HG03460 (cell line): ENCODE data around the gene SRRM4.
"Not testable (repeated sequence)": the region's sequence is repeated elsewhere in the genome, so short reads cannot be mapped to it uniquely, and the experiment has no call there.

Experiments
- ATAC-seq: cut with Tn5 transposase; IDR thresholded peaks from one replicate; pipeline ENCODE4 v1.9.1; 2021; ENCODE audit not compliant: unreplicated experiment

SRRM4 gene

DNA sequence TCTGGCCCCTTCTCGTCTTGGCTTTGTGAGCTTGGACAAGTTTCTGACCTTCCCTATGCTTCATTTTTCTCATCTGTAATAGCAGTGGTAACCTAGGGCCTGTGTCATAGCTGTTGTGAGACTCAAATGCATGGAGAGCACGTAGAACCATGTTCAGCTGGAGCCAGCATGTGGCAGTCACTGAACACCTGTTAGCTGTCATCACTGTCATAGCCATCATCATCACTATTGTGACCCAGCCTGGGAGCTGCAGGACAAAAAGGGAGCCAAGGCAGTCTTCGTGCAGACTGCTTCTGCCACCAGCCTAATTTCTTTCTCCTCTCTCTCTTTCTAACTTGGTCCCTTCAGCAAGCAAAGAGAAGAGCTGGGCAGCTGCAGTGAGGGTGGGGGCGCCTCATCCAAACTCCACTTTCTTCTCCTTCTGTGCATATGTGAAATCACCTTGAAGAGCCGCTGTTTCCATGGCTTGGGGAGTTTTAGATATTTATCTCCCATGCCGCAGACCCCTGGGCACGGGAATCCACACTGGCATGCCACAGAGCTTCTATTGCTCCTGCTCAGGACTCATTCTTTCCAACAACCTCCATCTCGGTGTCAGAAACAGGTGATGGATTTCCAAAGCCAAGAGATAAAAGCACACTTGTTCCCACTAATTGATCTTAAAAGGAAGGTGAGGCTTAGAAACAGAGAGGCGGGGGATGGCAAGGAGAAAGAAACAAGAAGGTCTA lies 87.0 kb downstream of the SRRM4 start:
- ATAC-seq: no peak

- no peak for ATAC-seq
These were observed 87.9 kb downstream of the SRRM4 start for GRCh38 chr12:119069147-119069642.

DNA sequence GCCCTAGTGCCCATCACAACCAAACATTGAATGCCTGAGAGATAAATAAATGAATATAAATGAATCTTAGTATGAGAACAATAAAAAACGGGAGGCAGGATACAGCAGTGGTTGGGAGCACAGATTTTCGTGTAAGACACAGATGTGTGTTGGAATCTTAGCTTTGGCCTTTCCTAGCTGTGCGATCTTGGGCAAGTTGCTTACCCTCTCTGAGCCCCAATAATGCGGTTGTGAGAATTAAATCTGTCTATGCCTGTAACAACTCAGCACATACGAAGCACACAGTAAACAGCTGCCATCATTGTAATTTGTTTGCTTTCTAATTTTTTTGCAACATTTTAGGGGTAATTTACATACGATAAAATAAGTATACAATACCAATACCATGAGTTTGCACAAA lies 89.8 kb downstream of the SRRM4 start:
- no peak for ATAC-seq

DNA sequence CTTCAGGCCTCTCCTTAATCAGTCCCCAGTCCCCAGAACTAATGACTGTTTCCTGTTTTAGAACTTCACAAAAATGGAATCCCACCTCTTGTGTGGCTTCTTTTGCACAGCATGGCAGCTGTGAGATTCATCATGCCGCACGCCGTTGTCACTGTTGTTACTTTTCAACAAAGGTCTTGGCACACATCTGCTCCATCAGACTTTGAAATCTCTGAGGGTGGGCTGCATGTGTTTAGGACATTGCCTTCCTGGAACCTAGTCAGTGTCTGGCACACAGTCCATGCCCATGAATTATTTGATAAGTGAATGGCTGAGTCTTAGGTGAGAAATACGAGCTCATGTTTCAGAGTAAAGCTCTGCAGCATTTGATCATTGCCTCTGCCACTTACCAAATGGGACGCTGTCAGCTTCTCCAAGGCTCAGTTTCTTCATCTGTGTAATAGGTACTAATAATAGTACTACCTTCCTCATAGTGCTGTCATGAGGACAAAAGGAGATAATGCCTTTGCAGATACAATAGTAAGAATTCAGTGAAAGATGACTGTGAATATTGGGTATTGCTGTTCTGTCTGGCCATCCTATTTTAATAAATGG lies 90.4 kb downstream of the SRRM4 start:
- no peak for ATAC-seq

DNA sequence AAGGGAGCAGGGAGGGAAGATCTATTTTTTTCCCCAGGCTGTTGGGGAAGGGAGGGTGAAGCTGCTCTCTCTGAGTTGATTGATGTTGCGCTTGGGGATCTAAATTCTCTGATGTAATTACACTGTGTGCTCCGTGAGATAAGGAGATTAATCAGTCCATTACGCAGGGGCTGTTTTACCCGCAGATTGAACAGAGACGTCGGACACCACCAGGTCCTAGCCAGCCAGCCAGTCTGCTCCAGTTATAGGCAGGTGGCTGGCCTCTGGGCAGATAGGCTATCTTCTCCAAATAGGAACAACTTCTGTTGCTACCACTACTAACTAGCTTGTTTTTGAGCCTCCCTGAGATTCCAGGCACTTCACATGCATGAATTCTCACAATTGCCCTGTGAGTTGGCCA lies 91.1 kb downstream of the SRRM4 start:
- ATAC-seq: no peak

DNA sequence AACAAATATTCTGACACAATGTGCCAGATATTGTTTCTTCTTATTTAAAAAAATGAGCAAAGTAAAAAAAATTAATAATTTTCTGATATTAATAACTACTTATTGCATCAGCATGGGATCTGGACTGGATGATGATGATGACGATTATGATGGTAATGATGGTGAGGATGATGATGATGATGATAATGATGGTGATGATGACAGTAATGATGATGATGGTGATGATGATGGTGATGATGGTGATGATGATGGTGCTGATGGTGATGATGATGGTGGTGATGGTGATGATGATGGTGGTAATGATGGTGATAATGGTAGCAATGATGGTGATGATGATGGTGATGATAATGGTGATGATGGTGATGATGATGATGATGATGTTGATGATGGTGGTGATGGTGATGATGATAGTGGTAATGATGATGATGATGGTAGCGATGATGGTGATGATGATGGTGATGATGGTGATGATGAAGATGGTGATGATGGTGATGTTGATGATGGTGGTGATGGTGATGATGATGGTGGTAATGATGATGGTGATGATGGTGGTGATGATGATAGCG lies 94.0 kb downstream of the SRRM4 start:
- ATAC-seq: no peak

DNA sequence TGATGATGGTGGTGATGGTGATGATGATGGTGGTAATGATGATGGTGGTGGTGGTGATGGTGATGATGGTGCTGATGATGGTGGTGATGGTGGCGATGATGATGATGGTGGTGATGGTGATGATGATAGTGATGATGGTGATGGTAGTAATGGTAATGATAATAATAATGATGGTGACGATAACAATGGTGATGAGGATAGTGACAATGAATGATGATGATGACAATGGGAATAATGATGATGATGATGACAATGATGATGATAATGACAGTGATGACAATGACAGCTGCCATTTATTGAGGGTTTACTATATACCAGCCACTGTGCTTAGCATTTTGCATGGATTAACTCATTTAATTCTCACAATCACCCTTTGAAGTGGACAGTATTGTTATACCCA lies 94.6 kb downstream of the SRRM4 start:
- no peak for ATAC-seq

GRCh38 chr12:119079530-119079929 lies 98.2 kb downstream of the SRRM4 start:
- ATAC-seq: no peak

GRCh38 chr12:119082016-119082415 lies 100.7 kb downstream of the SRRM4 start:
- no peak for ATAC-seq

- no peak for ATAC-seq
These were observed 101.2 kb downstream of the SRRM4 start for GRCh38 chr12:119082496-119082895.

DNA sequence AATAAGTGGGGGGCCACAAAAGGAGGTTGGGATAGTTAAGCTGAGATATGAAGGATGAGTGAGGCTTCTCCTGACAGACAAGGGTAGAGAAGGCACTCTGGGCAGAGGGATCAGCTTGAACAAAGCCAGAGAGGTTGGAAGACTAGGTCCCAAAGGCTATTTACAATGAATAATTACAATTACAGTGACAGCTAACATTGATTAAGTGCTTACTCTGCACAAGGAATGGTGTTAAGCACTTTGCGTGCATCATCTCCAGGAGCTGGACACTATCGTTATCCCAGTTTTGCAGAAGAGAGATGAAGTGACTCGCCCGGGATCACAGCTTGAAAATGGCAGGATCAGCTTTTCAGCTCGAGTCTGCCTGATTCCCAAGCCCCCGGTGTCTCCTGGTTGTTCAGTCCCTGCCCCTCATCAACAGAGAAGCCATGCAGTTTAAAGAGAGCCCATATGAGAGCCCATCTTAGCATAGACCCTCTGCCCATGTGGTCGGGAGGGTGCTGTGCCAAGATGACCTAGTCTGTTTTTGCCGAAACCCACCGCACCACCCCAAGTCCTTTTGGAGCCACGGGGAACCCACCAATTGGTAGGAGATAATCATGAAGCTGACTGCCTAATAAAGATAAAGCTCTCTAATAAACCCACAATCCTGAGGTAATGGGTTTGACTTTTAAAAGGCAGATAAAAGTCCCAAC lies 107.5 kb downstream of the SRRM4 start:
- ATAC-seq: no peak

GRCh38 chr12:119089380-119090013 lies 108.2 kb downstream of the SRRM4 start:
- ATAC-seq: no peak

GRCh38 chr12:119090276-119090675 lies 108.9 kb downstream of the SRRM4 start:
- no peak for ATAC-seq

GRCh38 chr12:119090865-119091264 lies 109.5 kb downstream of the SRRM4 start:
- ATAC-seq: no peak

- ATAC-seq: no peak
These were observed 115.3 kb downstream of the SRRM4 start for GRCh38 chr12:119096429-119097202.

- ATAC-seq: no peak
These were observed 119.6 kb downstream of the SRRM4 start for GRCh38 chr12:119100933-119101332.

DNA sequence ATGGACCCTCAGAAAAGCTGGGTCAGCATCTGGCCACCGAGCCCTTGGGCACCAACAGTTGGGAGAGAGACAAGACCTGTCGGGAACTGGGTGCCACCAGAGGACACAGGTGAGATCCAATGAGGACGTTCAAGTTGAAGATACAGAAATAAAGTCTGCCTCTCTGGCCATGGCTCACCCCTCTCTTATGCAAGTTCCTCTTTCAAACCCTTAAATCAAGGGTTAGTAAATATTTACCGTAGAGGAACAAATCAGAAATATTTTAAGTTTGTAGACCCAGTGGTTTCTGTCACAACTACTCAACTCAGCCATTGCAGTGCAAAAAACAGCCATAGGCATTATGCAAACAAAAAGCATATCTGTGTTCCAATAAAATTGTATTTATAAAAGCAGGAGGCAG lies 120.9 kb downstream of the SRRM4 start:
- no peak for ATAC-seq

DNA sequence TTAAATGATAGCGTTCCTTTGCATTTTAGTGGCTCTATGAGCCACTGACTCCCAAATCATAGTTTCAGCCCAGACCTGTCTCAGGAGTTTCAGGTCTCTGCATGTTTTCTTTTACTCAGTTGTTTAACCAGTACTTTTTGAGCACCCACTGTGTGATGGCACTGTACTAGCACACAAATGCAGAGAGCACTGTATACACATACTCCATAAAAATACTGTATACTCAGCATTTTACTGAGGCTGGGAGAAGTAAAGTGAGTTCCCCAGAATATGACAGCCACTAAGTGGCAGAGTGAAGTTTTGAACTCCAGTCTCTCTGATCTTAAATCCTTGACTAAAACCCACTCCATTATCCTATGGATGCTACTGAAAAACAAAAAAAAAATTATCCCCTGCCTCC lies 121.4 kb downstream of the SRRM4 start:
- ATAC-seq: no peak

- not testable (repeated sequence) for ATAC-seq
These were observed 123.6 kb downstream of the SRRM4 start for GRCh38 chr12:119104969-119105368.

DNA sequence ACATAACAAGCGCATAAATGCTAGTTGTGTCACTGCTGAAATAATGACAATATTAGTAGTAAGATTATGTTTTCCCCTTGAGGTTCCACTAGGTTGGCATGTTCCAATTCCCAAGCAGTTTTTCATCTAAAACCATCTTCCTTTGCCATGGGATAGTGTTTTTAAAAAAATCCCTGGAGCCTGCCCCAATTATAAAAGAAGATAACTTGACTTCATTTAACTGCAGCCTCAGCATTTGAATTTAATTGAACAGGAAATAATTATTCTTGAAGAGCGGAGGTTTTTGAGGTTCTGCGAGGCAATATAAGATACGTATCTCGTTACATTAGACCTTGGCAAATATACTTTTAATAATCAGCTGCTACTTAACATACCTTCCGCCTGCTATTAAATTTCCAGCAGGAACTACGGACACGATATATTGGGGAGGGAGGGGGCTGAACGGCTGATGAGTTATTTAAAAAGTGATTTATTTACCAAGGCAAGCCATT lies 132.2 kb downstream of the SRRM4 start:
- ATAC-seq: no peak
